GM12878 (cell line): ENCODE results near the gene SLC22A23. TPM values are rescaled to one million over a fixed set of nuclear protein-coding genes. Genes with fewer than 3 reads are reported as not detected.
A peak's percentile ranks its signal among the peaks of the same experiment; 100 is the strongest.

ENCODE experiments used
- ATF3 ChIP-seq: IDR thresholded peaks from 2 replicates; pipeline ENCODE4 v1.6.1; 2011; ENCODE audit warnings: low read depth, mild to moderate bottlenecking, low read length, moderate library complexity, borderline replicate concordance; ENCODE audit errors: extremely low read depth
- CBX3 ChIP-seq: fragments of 200-600 bp; sonication (generic); IDR thresholded peaks from 2 replicates; pipeline ENCODE4 v1.6.1; 2016; ENCODE audit warnings: low read depth, borderline replicate concordance
- CUX1 ChIP-seq: IDR thresholded peaks from 2 replicates; pipeline ENCODE4 v1.6.1; 2012; ENCODE audit warnings: improper control_type of control experiment, low read depth, low read length; ENCODE audit not compliant: insufficient replicate concordance
- EED ChIP-seq: sonication (generic); IDR thresholded peaks from 2 replicates; pipeline ENCODE4 v1.6.1; 2016; ENCODE audit warnings: antibody characterized with exemption, low read depth
- ELK1 ChIP-seq: IDR thresholded peaks from 2 replicates; pipeline ENCODE4 v1.6.1; 2012; ENCODE audit warnings: low read depth, low read length, improper control_type of control experiment
- FOS ChIP-seq: IDR thresholded peaks from 3 replicates; pipeline ENCODE4 v1.6.1; 2011; ENCODE audit warnings: borderline replicate concordance; ENCODE audit not compliant: insufficient read length; ENCODE audit errors: extremely low read depth
- FOXM1 ChIP-seq: IDR thresholded peaks from 2 replicates; pipeline ENCODE4 v1.6.1; 2012; ENCODE audit warnings: low read depth, mild to moderate bottlenecking, inconsistent platforms, low read length, moderate library complexity
- HDAC6 ChIP-seq: fragments of 200-600 bp; sonication (generic); IDR thresholded peaks from one replicate; pipeline ENCODE4 v1.8.0; 2017; ENCODE audit warnings: antibody characterized with exemption; ENCODE audit not compliant: unreplicated experiment
- HDGF ChIP-seq: fragments of 450-650 bp; IDR thresholded peaks from 2 replicates; pipeline ENCODE4 v1.6.1; 2016; ENCODE audit warnings: antibody characterized with exemption
- IRF4 ChIP-seq: IDR thresholded peaks from 2 replicates; pipeline ENCODE4 v1.6.1; 2011; ENCODE audit warnings: low read depth, low read length
- JUNB ChIP-seq: IDR thresholded peaks from 2 replicates; pipeline ENCODE4 v1.6.1; 2016; ENCODE audit warnings: antibody characterized with exemption, mild to moderate bottlenecking
- MEF2B ChIP-seq: fragments of 450-650 bp; IDR thresholded peaks from 2 replicates; pipeline ENCODE4 v1.6.1; 2018; ENCODE audit warnings: mild to moderate bottlenecking, moderate library complexity; ENCODE audit not compliant: partially characterized antibody, poor library complexity, severe bottlenecking
- MTA3 ChIP-seq: IDR thresholded peaks from 2 replicates; pipeline ENCODE4 v1.6.1; 2012; ENCODE audit warnings: low read length, inconsistent platforms, borderline replicate concordance
- NFIC ChIP-seq: IDR thresholded peaks from 2 replicates; pipeline ENCODE4 v1.6.1; 2012; ENCODE audit warnings: low read depth, mild to moderate bottlenecking, inconsistent platforms, low read length, moderate library complexity
- NFYA ChIP-seq: IDR thresholded peaks from 2 replicates; pipeline ENCODE4 v1.6.1; 2011; ENCODE audit warnings: low read depth, mild to moderate bottlenecking, low read length, improper control_type of control experiment, borderline replicate concordance
- RUNX3 ChIP-seq: IDR thresholded peaks from 2 replicates; pipeline ENCODE4 v1.6.1; 2012; ENCODE audit warnings: low read length, inconsistent platforms
- SREBF2 ChIP-seq: IDR thresholded peaks from 2 replicates; pipeline ENCODE4 v1.6.1; 2012; ENCODE audit warnings: mild to moderate bottlenecking, low read length
- STAT1 ChIP-seq: fragments of 450-650 bp; conservative IDR thresholded peaks from 2 replicates; pipeline ENCODE4 v1.6.1; 2014; ENCODE audit warnings: antibody characterized with exemption, mild to moderate bottlenecking
- TCF7 ChIP-seq: IDR thresholded peaks from 2 replicates; pipeline ENCODE4 v1.6.1; 2014; ENCODE audit warnings: antibody characterized with exemption, borderline replicate concordance
- ZNF384 ChIP-seq: IDR thresholded peaks from 2 replicates; pipeline ENCODE4 v1.6.1; 2012; ENCODE audit warnings: low read depth, mild to moderate bottlenecking, low read length, improper control_type of control experiment, borderline replicate concordance
- polyA plus RNA-seq, 11 experiments: library from polyadenylated mRNA; depleted of rRNA in 4 of 11; unstranded in 6 of 11; stranded (reverse) in 5 of 11; fragments of >200 nt; fragmentation: Nextera tagmentation in 4 of 11; fragmentation: Illumina TruSeq in 1 of 11; extraction: Ambion mirVana in 4 of 11; extraction: Trizol in 1 of 11; gene quantifications; 1 replicate in 1 of 11; 2 replicates in 10 of 11; pipeline versions ENCODE4 v1.2.1 to v1.2.3, GENCODE V29; 2011 to 2016; ENCODE audit warnings: inconsistent platforms in 2 of 11, missing spikeins in 2 of 11, low read depth in 1 of 11
- total RNA-seq, 4 experiments: library from RNA; depleted of rRNA in 3 of 4; stranded (reverse); fragments of >200 nt in 3 of 4; fragmentation: Illumina TruSeq in 1 of 4; extraction: Trizol in 1 of 4; gene quantifications; 2 replicates each; pipeline versions ENCODE4 v1.2.1 to v1.2.3, GENCODE V29; 2013 to 2021

The SLC22A23 gene
- total and polyA plus RNA-seq, 10 of the 15 experiments (the other 5 are each of a cell fraction or from before 2014, with no cell fraction given) = 0.20 to 2.4 (median 0.74) TPM

- TF ChIP-seq ZNF384 (0 out of 2 replicates have a peak, but pooled peaks have one; percentile 36), TCF7 (no peak), HDGF (no peak), CBX3 (no peak), SREBF2 (no peak), IRF4 (0 out of 2 replicates have a peak, but pooled peaks have one; percentile 13), JUNB (no peak), FOXM1 (0 out of 2 replicates have a peak, but pooled peaks have one; percentile 26), ATF3 (no peak), NFIC (no peak), EED (no peak), MTA3 (no peak), HDAC6 (no peak), FOS (no peak), CUX1 (no peak), MEF2B (no peak), NFYA (no peak), STAT1 (no peak), RUNX3 (no peak), ELK1 (no peak)
Measured at GRCh38 chr6:3251462-3252314, 205.2 kb downstream of the SLC22A23 start (continued).
